GM21381 (cell line): ENCODE data around the gene CHRFAM7A.
"Not testable (repeated sequence)": the region's sequence is repeated elsewhere in the genome, so short reads cannot be mapped to it uniquely, and the experiment has no call there.

ENCODE experiments used
- ATAC-seq: cut with Tn5 transposase; IDR thresholded peaks from one replicate; pipeline ENCODE4 v1.9.1; 2021; ENCODE audit warnings: mild to moderate bottlenecking, moderate library complexity; ENCODE audit not compliant: unreplicated experiment

CHRFAM7A gene

DNA sequence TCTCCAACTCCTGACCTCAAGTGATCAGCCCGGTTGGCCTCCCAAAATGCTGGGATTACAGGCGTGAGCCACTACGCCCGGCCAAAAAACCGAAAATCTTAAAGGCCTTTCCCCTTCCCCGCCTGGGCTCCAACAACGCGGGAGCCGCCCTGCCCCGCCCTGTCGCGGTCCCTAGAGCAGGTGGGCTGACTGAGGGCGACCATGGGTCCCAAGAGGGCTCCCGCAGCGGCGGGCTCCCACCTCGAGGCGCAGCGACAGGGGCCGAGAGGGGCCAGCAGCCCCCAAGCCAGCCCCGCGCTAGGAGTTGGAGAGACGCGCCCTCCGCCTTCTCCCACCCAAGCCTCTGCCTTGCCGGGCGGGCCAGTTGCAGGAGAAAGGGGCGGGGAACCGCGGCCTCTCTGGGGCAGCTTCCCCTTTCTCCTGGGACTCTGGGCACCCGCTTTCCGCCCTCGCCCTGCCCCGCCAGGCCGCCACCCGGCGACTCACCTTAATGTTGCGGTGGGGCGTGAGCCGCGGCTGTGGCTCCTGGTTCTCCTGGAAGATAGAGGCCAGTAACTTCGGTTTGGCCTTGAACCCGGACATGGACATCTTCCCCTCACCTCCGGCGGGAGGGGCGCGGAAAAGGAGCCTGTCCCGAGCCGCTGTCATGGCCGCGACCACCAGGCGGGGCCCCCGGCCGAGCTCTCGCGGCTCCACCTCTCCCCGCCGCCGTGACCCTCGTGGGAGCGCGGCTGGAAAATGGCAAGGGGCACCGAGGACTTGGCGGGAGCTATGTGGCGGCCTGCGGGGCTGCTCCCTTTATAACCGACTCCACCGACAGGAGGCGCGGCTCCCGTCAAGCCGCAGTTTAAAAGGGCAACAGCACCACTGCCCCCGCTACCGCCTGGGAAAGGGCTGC is at the start of gene CHRFAM7A:
Gene CHRFAM7A, minus strand, starts transcription at position 775 of the 898 bp plus-strand sequence. CDS start 10,189 bp downstream, outside the sequence.
- ATAC-seq, result not testable (repeated sequence)

DNA sequence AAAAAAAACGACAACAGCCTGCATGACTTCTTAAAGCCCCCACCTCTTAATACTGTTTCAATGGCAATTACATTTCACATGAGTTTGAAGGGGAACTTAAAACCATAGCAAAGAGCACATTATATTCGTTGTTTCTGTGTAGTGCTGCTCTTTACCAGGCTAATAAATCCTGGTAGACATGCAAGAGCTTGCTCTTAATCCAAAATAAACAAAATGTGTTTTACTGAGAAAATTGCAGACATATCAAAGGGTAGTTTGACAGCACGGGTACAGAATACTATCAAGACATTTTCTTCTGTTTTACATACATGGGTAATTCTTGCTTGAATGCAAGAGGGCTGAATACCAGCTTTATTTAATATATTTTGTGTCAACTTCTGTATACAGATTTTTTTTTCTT is 45.0 kb upstream of the CHRFAM7A start:
- ATAC-seq, result not testable (repeated sequence)

DNA sequence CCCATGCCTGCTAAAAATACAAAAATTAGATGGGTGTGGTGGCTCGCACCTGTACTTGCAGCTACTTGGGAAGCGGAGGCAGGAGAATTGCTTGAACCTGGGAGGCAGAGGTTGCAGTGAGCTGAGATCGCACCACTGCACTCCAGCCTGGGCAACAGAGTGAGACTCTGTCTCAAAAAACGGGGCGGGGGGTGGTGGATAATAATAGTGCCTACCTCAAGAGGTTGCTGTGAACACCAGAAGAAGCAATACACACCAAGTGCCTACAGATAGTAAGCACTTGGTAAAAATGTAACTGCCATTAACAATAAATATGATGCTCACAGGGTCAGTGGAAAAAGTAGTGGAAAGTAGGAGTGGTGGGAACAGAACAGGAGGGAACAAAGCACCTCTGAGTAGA is 42.5 kb upstream of the CHRFAM7A start:
- not testable (repeated sequence) for ATAC-seq

DNA sequence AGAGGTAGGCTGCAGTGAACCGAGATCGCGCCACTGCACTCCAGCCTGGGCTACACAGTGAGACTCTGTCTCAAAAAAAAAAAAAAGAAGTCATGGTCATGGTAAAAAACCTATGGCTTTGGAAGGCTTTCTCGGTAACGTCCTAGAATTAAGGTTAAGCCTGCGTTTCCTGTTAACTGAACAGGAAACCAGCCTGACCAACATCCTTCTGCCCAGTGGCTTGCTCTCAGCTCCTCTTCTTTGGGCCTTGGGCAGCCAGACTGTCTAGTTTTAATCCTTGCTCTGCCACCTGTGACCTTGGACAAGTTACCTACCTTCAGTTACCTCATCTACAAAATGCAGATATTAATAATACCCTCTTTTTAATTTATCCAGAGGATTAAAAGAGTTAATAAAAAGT is 27.4 kb upstream of the CHRFAM7A start:
- ATAC-seq, result not testable (repeated sequence)

DNA sequence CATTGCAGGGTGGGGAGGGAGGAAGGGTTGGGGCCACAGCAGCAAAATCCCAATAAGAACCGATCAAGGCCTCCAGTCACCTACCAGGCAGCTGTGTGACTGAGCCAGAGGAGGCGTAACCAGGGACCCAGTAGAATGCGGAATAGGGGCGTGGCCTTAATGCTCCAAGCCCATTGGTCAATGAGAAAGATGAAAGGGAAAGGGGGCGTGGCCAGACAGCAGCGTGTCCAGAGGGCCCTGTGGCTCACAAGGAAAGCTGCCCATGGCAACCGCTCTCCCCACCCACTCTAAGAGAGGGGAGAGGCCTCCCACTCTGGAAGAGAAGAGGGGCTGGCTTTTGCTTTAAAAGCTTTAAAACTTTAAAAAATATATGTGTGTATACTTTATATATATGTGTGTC is 20.8 kb upstream of the CHRFAM7A start, which contains the start of gene GOLGA8R:
Gene GOLGA8R, minus strand, starts transcription at position 101 of the 400 bp plus-strand sequence. Its CDS starts 98 bp downstream, at position 3.
- ATAC-seq, result not testable (repeated sequence)

DNA sequence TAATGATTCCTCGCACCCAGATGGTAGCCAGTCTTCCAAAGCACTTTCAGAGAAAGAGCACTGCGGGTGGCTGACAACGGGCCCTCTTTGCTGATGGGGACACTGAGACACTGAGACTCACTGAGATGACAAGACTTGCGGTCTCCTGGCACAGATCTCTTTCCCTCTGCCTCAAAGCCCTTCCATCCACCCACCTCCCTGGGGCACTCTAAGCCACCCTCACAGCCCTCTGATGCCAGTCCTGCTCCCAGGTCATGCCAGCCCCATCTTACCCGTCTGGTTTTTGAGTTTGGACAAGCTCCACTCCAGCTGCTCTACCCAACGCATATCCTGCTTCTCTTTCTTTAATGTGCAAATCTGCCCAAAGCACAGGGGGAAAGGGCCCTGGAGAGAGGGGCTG is 14.3 kb upstream of the CHRFAM7A start:
- ATAC-seq, result not testable (repeated sequence)

DNA sequence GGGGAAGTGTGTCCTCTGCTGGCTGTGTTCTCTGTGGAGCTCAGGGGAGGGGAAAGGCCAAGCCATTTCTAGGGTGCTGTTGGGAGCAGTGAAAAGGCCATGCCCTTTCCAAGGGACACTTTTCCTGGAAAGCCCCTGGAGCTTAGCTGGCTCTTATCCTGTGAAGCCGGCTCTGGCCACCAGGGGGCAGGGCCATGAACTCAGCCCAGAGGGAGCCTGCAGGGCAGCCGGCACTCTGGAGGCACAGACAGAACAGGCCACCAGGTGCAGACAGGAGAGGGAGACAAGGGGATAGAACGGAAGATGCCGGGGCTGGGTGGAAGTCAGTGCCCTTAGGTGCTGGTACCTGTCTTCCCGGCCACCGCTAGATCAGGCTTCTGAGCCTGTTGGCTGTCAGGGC is 5.6 kb upstream of the CHRFAM7A start:
- not testable (repeated sequence) for ATAC-seq

DNA sequence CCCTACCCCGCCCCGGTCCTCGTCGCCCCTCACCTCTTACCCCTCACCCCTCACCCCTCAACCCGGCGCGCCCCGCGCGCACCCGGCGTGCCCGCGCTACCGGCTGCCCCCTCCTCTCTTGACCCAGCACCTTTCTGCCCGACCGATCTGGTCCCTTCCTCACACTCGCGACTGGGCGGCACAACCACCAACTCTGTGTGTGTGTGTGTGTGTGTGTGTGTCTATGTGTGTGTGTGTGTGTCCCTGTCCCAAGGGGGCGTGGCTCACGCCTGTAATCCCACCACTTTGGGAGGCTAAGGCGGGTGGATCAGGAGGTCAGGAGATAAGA is 288 bp upstream of the CHRFAM7A start:
- not testable (repeated sequence) for ATAC-seq

DNA sequence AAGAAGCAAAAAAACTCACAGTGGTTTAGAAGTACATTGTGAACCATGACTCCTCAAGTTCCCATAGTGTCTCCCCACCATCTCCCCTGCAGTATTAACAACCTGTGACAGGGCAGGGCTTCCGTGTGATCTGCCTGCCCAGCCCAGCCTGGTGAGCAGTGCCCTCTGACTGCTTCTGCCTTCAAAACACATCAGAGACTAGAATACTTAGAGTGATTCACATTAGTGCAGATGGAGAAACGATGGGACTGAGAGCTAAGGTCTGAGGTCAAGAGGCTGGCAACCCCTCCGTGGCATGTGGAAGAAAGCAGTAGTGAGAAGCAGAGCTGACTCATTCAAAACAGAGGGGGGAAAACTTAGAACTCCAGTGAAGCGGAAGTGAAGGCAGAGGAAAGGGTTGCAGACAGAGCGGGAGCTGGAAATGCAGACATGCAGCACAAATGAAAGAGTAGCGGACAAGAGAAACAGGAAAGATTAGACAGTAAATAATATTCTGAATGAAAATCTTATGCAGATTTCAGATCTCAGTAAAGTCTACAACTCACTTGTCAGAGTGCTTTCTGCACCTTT is 6.9 kb downstream of the CHRFAM7A start:
- not testable (repeated sequence) for ATAC-seq

DNA sequence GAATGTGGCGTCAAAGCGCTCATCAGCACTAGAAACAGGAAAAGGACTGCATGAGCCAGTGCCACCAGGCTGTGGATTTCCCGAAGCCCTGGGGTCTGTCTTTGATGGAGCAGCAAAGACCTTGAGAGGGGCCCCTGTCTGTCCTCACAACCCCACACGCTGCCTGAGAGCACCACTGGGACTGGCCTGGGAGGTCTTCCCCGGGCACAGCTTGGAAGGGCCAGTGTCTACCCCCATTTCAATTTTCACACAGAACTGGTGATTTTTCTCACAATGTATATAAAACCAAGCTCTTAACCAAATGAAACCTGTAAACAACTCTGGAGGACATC is 16.3 kb downstream of the CHRFAM7A start:
- ATAC-seq, result not testable (repeated sequence)

DNA sequence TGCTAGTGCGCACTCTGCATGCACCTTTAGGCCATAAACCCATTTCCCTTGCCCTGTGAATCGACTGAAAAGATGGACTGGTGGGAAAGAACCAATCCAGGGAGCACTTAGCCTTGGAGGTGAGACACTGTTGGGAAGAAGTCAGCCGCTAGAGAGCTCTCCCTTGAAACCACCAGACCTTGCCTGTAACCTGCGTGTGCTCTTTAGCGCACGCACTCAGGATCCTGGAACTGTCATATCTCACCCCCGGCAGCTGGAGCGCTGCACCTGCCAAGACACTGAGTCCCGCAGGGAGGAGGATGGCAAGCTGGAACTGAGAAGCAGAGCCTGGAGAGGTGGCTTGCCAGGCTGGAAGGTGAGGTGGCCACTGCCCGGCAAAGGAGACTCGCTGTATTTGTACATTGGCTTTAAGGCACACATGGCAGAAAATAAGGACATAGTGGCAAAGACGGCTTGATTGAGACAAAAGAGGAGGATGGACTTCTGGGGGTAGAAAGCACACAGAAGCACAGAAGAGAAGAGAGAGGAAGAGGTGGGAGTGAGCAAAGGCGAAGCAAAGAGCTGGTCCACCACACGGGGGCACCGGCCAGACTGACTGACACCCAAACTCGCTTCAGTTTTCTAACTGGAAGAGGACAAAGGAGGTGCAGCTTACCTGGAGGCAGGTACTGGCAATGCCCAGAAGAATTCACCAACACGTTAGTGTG is 16.8 kb downstream of the CHRFAM7A start:
- not testable (repeated sequence) for ATAC-seq

DNA sequence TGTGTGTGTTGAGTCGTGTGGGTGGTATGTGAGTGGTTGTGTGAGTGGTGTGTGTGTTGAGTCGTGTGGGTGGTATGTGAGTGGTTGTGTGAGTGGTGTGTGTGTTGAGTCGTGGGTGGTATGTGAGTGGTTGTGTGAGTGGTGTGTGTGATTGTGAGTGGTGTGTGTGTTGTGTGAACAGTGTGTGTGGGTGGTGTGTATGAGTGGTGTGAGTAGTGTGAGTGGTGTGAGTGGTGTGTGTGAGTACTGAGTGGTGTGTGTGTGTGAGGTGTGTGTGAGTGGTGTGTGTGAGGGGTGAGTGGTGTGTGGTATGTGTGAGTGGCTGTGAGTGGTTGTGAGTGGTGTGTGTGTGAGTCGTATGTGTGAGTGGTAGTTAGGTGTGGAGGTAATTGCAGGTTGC is 17.5 kb downstream of the CHRFAM7A start:
- ATAC-seq, result not testable (repeated sequence)

DNA sequence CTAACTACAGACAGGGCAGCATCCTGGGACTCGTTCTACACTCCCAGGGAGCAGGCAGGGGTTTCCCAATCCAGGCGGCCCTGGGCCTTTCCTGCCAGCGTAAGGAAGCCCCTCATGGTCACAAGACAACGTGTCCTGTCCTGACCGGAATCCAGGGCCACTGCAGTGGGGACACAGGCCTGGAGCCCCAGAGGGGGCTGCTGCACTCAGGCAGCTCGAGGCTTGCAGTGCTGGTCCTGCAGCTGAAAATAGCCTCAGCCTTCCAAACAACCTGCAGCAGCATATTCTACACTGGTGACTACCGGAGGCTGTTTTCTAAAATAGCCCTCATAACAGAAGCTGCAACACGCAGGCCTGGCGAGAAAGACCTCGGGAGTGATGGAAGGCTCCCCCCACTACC is 18.5 kb downstream of the CHRFAM7A start:
- ATAC-seq, result not testable (repeated sequence)

DNA sequence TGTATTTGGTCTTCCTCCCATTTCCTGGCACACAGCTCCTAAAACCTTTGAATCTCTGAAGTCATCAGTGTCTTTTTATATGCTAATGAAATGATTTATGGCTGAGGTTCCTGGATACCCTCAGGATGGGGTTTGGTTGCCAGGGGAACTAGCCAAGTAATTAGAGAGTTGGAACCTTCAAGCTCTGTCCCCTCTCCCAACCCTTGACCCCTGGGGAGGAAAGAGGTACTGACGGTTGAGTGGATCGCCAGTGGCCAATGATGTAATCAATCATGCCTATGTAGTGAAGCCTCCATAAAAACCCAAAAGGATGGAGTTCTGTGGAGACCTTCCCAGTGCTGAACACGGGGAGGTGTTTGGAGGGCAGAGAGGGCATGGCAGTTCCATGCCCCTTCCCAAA is 25.1 kb downstream of the CHRFAM7A start:
- ATAC-seq, result not testable (repeated sequence)

DNA sequence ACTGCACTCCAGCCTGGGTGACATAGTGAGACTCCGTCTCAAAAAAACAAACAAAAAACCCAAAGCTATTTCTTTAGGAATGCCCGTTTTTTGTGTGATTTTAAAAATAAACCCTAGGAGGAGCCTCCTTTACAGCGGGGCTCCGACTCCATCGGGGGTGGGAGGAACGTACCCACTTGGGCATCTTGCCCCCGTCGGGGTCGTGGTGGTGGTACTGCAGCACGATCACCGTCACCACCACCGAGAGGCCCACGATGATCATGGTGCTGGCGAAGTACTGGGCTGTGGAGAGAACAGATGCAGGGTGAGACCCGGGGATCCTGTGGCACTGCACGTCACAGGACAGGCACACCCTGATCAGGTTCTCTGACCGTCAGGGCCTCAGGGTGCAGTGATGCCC is 26.1 kb downstream of the CHRFAM7A start:
- not testable (repeated sequence) for ATAC-seq

DNA sequence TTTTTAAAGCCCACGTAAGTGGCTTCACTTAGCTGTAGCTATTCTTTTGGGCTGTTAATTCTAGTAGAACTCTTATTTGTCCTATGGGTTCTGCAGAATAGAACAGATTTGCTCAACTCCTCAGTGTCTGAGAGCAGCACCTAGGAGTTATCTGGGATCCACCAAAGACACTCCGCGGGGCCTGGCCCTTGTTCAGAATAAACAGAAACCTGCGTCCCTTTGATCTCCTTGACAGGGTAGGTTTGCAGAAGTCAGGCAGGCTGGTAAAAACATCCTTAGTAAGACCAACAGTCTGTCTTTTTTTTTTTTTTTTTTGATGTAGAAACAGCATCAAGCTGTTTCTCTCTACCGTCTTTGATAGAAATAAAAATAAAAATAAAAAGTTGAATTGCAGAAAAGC is 31.9 kb downstream of the CHRFAM7A start:
- ATAC-seq, result not testable (repeated sequence)

DNA sequence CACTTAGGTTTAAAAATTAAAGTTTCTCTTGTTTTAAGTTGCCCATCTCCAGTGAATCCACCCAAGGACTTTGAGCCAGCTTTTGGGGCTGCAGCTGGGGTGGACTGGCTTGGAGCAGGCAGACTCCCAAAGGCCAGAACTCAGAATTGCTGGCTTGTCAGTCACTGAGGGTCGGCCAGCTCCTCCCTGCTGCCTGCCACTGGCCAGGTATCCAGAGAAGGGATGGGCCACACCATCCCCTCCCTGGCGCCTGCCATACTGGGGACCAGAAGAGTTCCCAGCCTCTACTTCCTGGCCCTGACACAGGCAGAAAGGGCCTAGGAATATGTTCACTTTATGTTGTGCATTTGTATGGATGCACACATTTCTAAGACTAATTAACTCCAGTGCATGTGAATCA is 32.4 kb downstream of the CHRFAM7A start:
- ATAC-seq, result not testable (repeated sequence)

DNA sequence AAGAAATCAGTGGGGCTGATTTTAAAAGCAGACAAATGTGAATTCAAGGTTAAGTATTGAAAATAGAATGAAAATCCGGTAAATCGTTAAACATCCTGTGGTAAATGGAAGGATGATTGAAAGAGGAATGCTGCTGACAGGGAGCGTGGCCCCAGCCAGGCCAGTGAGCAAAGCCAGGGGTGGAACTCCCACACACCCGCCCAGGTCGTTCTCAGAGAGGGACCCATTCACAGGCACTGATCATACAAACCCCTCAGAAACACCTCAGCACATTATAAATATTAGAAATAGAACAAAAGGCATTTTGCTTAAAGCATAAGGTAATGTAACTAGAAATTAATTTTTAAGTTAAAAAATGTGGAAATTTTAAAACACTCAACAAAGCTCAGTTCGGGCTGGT is 38.3 kb downstream of the CHRFAM7A start:
- not testable (repeated sequence) for ATAC-seq

DNA sequence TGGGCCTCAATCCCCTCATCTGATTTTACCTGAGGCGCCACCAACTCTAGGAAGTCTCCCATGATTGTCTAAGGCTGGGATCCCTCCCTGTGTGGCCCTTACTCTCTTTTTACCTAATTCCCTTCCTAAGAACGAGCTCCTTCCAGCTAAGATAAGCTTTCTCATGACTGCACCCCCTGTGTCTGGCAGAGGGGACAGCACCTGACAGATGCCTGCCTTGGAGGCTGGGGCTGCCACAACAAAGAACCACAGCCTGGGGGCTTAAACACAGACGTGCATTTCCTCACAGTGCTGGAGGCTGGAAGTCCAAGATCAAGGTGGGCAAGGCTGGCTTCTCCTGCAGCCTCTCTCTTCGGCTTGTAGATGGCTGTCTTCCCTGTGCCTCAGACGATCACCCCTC is 43.5 kb downstream of the CHRFAM7A start:
- not testable (repeated sequence) for ATAC-seq

DNA sequence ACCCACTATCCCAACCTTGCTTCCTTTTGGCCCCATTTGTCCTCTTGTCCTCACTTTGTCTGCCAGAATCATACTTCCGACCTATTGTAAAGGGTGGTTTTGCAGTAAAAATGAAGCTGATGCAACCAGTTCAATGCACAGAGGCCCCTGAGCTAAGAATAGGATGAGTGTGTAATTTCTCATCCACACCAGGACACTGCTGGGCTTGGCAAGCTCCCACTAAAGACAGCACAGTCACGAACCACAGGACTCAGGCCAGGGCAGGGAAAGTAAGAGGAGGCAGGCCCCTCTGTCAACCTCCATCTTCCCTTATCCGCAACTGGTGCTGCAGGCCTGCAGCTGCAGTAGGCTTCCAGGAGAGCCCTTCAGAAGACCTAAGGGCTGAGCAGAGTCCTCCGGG is 56.8 kb downstream of the CHRFAM7A start:
- ATAC-seq, result not testable (repeated sequence)

DNA sequence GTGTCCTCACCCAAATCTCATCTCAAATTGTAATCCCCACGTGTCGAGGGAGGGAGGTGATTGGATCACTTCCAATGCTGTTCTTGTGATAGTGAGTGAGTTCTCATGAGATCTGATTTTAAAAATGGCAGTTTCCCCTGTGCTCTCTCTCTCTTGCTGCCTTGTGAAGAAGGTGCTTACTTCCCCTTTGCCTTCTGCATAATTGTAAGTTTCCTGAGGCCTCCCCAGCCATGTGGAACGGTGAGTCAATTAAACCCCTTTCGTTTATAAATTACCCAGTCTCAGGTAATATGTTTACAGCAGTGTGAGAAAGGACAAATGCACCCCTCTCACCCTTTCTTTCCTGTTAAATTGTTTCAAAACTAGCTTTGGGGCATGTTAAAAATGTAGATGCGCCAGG is 59.2 kb downstream of the CHRFAM7A start:
- not testable (repeated sequence) for ATAC-seq

DNA sequence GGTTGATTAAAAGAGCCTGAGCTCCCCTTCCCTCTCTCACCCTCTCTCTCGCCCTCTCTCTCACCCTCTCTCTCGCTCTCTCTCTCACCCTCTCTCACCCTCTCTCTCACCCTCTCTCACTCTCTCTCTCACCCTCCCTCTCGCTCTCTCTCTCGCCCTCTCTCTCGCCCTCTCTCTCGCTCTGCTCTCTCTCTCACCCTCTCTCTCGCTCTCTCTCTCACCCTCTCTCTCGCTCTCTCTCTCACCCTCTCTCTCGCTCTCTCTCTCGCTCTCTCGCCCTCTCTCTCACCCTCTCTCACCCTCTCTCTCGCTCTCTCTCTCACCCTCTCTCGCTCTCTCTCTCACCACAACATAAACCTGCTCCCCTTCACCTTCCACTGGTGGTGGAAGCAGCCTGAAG is 67.2 kb downstream of the CHRFAM7A start:
- ATAC-seq, result not testable (repeated sequence)
